Stimulated activated CD4-positive, alpha-beta T cell treated with anti-CD3 and anti-CD28 coated beads, Interleukin-4, amount 100 ng/mL, for 48 hours (primary cell): ENCODE measurements around the gene STARD13.

Source experiments
- DNase-seq, 2 donors: peaks; one replicate each; pipeline ENCODE4 v3.0.0-alpha.2; 2020; ENCODE audit warnings: low read depth in 2 of 2

Gene STARD13

GRCh38 chr13:33276570-33276969, 9.0 kb downstream of the STARD13 start:
- no peak for DNase-seq

GRCh38 chr13:33275916-33276315, 9.6 kb downstream of the STARD13 start:
- DNase-seq: no peak

- DNase-seq: no peak
Measured at GRCh38 chr13:33274264-33274663, 11.3 kb downstream of the STARD13 start.

- no peak for DNase-seq
Measured at GRCh38 chr13:33272531-33273124, 12.9 kb downstream of the STARD13 start.

- DNase-seq: no peak
Measured at GRCh38 chr13:33271759-33272158, 13.8 kb downstream of the STARD13 start.

- DNase-seq: no peak
Measured at GRCh38 chr13:33270895-33271538, 14.5 kb downstream of the STARD13 start.

- no peak for DNase-seq
Measured at GRCh38 chr13:33265607-33266006, 19.9 kb downstream of the STARD13 start.

- no peak for DNase-seq
Measured at GRCh38 chr13:33265133-33265532, 20.4 kb downstream of the STARD13 start.

- no peak for DNase-seq
Measured at GRCh38 chr13:33264620-33264978, 21.0 kb downstream of the STARD13 start.

- DNase-seq: no peak
Measured at GRCh38 chr13:33263976-33264619, 21.5 kb downstream of the STARD13 start.

- DNase-seq: no peak
Measured at GRCh38 chr13:33263484-33263883, 22.1 kb downstream of the STARD13 start.

- no peak for DNase-seq
Measured at GRCh38 chr13:33262997-33263396, 22.6 kb downstream of the STARD13 start.

GRCh38 chr13:33262594-33262993, 23.0 kb downstream of the STARD13 start:
- DNase-seq: no peak

- DNase-seq: no peak
Measured at GRCh38 chr13:33262062-33262487, 23.5 kb downstream of the STARD13 start.

- no peak for DNase-seq
Measured at GRCh38 chr13:33261387-33262061, 24.0 kb downstream of the STARD13 start.

- no peak for DNase-seq
Measured at GRCh38 chr13:33260168-33261098, 25.1 kb downstream of the STARD13 start.

- DNase-seq: no peak
Measured at GRCh38 chr13:33259296-33259695, 26.3 kb downstream of the STARD13 start.

- DNase-seq: no peak
Measured at GRCh38 chr13:33258808-33259193, 26.8 kb downstream of the STARD13 start.

- DNase-seq: no peak
Measured at GRCh38 chr13:33257841-33258807, 27.4 kb downstream of the STARD13 start.

- DNase-seq: no peak
Measured at GRCh38 chr13:33256148-33256840, 29.3 kb downstream of the STARD13 start.
